Activated CD8-positive, alpha-beta T cell treated with anti-CD3 and anti-CD28 coated beads for 36 hours (primary cell): ENCODE data around the gene PAM16. TPM values are rescaled to one million over a fixed set of nuclear protein-coding genes. Genes with fewer than 3 reads are reported as not detected.

Experiments used
- ATAC-seq: fragments of 200-7000 bp; cut with Tn5 transposase; one replicate; pipeline ENCODE4 v1.10.0; 2021; ENCODE audit warnings: mild to moderate bottlenecking, moderate library complexity
- CTCF ChIA-PET: fragments of 350-600 bp; sonication (Branson Sonifier 250); formaldehyde crosslinking; loops from one replicate; lab custom pipeline; 2021; ENCODE audit warnings: antibody characterized with exemption; lab: Charles Lee
- POLR2A ChIA-PET: fragments of 350-600 bp; sonication (Branson Sonifier 250); formaldehyde crosslinking; loops from one replicate; lab custom pipeline; 2021; ENCODE audit warnings: antibody characterized with exemption; lab: Charles Lee
- DNase-seq: peaks from one replicate; pipeline ENCODE4 v3.0.0-alpha.2; 2020
- H3K27ac Mint-ChIP-seq: one replicate; pipeline ENCODE4 v1.8.0; 2021; ENCODE audit warnings: mild to moderate bottlenecking, mixed read lengths
- H3K27me3 Mint-ChIP-seq: one replicate; pipeline ENCODE4 v1.8.0; 2021; ENCODE audit warnings: mixed read lengths
- H3K36me3 Mint-ChIP-seq: one replicate; pipeline ENCODE4 v1.8.0; 2021; ENCODE audit warnings: low read depth, mixed read lengths
- H3K4me1 Mint-ChIP-seq: one replicate; pipeline ENCODE4 v1.8.0; 2021; ENCODE audit warnings: low read depth, mixed read lengths
- H3K4me3 Mint-ChIP-seq: one replicate; pipeline ENCODE4 v1.8.0; 2021; ENCODE audit warnings: mild to moderate bottlenecking, moderate library complexity, mixed read lengths
- H3K9me3 Mint-ChIP-seq: one replicate; pipeline ENCODE4 v1.8.0; 2021; ENCODE audit warnings: mixed read lengths
- intact Hi-C: fragments of 100-400 bp; cut with micrococcal nuclease; formaldehyde crosslinking; loops from one replicate; pipeline ENCODE4 v1.10.0; 2022
- total RNA-seq, 2 experiments: library from RNA; stranded (reverse); gene quantifications; one replicate each; pipeline ENCODE4 v1.2.3, GENCODE V29; 2021
- TF ChIP-seq, protein P1 (sequence below): fragments of 200-600 bp; IDR thresholded peaks from one replicate; pipeline ENCODE4 v1.8.0; 2022; ENCODE audit warnings: antibody characterized with exemption, mild to moderate bottlenecking

Gene PAM16
- total RNA-seq, 2 experiments from 2014 or later = 65.9 to 70.1 TPM

DNA sequence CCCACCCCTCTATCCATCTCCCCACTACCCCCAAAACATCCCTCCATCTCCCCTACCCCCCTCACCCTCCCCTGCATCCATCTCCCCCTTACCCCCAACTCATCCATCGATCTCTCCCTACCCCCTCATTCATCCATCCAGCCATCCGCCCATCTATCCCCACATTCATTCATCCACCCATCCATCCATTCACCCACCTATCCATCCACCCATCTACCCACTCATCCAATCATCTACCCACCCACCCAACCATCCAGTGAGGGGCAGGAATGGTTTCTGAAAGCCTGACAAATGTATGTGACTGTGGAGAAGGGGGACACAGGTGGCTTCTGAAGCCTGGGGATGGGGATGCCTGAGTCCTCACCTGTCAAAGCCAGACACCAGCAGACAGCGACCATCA lies 8.8 kb upstream of the PAM16 start:
- Mint-ChIP-seq H3K27me3 (no peaks in the 10 kb centered on the region), H3K36me3 (peaks cover 11% of the 10 kb centered on the region), H3K4me3 (no peak overlapping the region), H3K4me1 (no peaks in the 10 kb centered on the region), H3K9me3 (no peaks in the 10 kb centered on the region), H3K27ac (no peak overlapping the region)
- DNase-seq (no peak), ATAC-seq (no peak)
- TF ChIP-seq, protein P1, sequence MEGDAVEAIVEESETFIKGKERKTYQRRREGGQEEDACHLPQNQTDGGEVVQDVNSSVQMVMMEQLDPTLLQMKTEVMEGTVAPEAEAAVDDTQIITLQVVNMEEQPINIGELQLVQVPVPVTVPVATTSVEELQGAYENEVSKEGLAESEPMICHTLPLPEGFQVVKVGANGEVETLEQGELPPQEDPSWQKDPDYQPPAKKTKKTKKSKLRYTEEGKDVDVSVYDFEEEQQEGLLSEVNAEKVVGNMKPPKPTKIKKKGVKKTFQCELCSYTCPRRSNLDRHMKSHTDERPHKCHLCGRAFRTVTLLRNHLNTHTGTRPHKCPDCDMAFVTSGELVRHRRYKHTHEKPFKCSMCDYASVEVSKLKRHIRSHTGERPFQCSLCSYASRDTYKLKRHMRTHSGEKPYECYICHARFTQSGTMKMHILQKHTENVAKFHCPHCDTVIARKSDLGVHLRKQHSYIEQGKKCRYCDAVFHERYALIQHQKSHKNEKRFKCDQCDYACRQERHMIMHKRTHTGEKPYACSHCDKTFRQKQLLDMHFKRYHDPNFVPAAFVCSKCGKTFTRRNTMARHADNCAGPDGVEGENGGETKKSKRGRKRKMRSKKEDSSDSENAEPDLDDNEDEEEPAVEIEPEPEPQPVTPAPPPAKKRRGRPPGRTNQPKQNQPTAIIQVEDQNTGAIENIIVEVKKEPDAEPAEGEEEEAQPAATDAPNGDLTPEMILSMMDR = no peak
- POLR2A ChIA-PET = interaction anchor here (0.6 to 1.9 kb wide), 3 partner anchors 9 to 30 kb away, joined by 3 to 7 read pairs (median 4); partner anchors contain the start of gene PAM16
- intact Hi-C loops = loop anchor here (10.0 kb wide), 1 partner anchor 55 kb away; the partner anchor contains the start of gene CORO7
- CTCF ChIA-PET = interaction anchor here (0.7 to 2.3 kb wide), 17 partner anchors 10 to 365 kb away, joined by 3 to 15 read pairs (median 4); partner anchors contain the start of gene VASN

DNA sequence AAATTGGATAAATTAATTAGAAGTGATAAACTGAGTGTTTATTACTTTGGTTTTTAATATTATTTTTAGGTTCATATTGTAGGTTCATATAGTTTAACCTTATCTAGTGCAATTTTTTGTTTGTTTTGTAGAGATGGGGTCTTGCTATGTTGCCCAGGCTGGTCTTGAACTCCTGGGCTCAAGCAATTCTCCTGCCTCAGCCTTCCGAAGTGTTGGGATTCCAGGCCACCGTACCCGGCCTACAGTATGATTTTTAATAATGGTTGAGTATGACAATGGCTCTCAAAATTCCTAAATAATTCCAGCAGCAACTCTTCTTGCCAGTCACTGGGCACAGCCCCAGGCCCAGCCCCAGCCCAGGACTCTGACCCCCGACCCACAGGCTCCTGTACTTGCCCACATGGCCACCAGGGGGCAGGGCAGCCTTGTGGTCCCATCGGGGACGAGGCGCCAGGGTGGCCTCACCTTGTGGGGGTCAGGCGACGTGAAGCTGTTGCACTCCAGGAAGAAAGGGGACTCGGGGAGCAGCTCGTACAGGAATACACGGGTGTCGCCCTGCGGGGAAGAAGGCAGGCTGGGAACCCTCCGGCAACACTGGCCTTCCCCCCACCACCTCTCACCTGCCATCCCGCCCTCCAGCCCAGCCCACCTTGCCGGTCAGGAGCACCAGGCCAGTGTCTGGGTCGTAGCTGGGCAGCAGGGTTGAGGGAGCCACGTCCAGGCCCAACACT lies 7.9 kb upstream of the PAM16 start:
- ChIA-PET POLR2A (interaction anchor here (0.5 to 1.9 kb wide), 4 partner anchors 8 to 395 kb away, joined by 3 to 7 read pairs (median 4); partner anchors contain the start of gene PAM16), CTCF (interaction anchor here (0.7 to 2.3 kb wide), 20 partner anchors 9 to 366 kb away, joined by 3 to 15 read pairs (median 4); partner anchors contain the start of gene VASN)
- Mint-ChIP-seq H3K9me3 (no peaks in the 10 kb centered on the region), H3K36me3 (peaks cover 11% of the 10 kb centered on the region), H3K27ac (peak overlapping the region; percentile 64), H3K4me3 (no peak overlapping the region), H3K4me1 (no peaks in the 10 kb centered on the region), H3K27me3 (no peaks in the 10 kb centered on the region)
- intact Hi-C loops = loop anchor here (10.0 kb wide), 1 partner anchor 56 kb away; the partner anchor contains the start of gene CORO7
- TF ChIP-seq, protein P1 = peak; percentile 89
- DNase-seq = peak; percentile 75
- ATAC-seq = peak; percentile 90

DNA sequence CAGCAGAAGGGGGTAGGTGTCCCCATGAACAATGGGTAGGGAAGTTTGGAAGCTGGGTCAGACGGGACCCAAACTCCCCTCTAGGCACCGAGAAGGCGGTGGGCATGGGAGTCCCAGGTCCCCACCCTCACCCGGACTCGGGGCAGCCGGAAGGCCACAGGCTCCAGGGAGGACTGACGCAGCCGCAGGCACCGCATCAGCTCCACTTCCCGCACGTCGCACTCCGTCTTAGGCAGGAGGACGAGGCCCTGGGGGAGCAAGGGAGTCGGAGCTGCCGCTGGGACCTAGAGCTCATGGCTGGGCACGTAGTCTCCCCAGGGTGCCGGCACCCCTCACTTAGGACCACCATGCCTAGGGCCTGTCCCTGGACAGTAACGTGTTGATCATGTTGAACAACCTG lies 7.1 kb upstream of the PAM16 start:
- no peak for DNase-seq
- Mint-ChIP-seq H3K27me3 (no peaks in the 10 kb centered on the region), H3K4me1 (no peaks in the 10 kb centered on the region), H3K9me3 (no peaks in the 10 kb centered on the region), H3K4me3 (no peak overlapping the region), H3K36me3 (peaks cover 7% of the 10 kb centered on the region), H3K27ac (no peak overlapping the region)
- ChIA-PET CTCF (interaction anchor here (1.0 to 2.3 kb wide), 6 partner anchors 8 to 52 kb away, joined by 3 to 15 read pairs (median 7); partner anchors contain the start of gene VASN), POLR2A (interaction anchor here (0.5 kb wide), 1 partner anchor 396 kb away, joined by 4 read pairs; no protein-coding TSS in a partner anchor)
- TF ChIP-seq, protein P1 = no peak
- intact Hi-C loops = loop anchor here (10.0 kb wide), 1 partner anchor 57 kb away; the partner anchor contains the start of gene CORO7
- ATAC-seq = no peak

- CTCF ChIA-PET = interaction anchor here (1.1 kb wide), 1 partner anchor 65 kb away, joined by 5 read pairs; no protein-coding TSS in a partner anchor
- POLR2A ChIA-PET = interaction anchor here (0.6 kb wide), 1 partner anchor 84 kb away, joined by 3 read pairs; the partner anchor contains the start of gene TFAP4
- peaks cover 7% of the 10 kb centered on the region for H3K36me3 Mint-ChIP-seq
- H3K27me3 Mint-ChIP-seq = no peaks in the 10 kb centered on the region
- H3K4me3 Mint-ChIP-seq = no peak overlapping the region
- no peak for ATAC-seq
- H3K27ac Mint-ChIP-seq = no peak overlapping the region
- no peak for DNase-seq
- H3K9me3 Mint-ChIP-seq = no peaks in the 10 kb centered on the region
- peaks cover 1% of the 10 kb centered on the region for H3K4me1 Mint-ChIP-seq
- intact Hi-C loops = loop anchor here (10.0 kb wide), 1 partner anchor 58 kb away; the partner anchor contains the start of gene CORO7
- TF ChIP-seq, protein P1 = no peak
Observed at GRCh38 chr16:4356820-4357219, 5.7 kb upstream of the PAM16 start.
